HG03378 (cell line): ENCODE results near the gene ADCK2.
"Not testable (repeated sequence)": the region's sequence is repeated elsewhere in the genome, so short reads cannot be mapped to it uniquely, and the experiment has no call there.

Experiments used
- ATAC-seq: cut with Tn5 transposase; IDR thresholded peaks from one replicate; pipeline ENCODE4 v1.9.1; 2021; ENCODE audit warnings: mild to moderate bottlenecking, moderate library complexity; ENCODE audit not compliant: unreplicated experiment

ADCK2 gene

DNA sequence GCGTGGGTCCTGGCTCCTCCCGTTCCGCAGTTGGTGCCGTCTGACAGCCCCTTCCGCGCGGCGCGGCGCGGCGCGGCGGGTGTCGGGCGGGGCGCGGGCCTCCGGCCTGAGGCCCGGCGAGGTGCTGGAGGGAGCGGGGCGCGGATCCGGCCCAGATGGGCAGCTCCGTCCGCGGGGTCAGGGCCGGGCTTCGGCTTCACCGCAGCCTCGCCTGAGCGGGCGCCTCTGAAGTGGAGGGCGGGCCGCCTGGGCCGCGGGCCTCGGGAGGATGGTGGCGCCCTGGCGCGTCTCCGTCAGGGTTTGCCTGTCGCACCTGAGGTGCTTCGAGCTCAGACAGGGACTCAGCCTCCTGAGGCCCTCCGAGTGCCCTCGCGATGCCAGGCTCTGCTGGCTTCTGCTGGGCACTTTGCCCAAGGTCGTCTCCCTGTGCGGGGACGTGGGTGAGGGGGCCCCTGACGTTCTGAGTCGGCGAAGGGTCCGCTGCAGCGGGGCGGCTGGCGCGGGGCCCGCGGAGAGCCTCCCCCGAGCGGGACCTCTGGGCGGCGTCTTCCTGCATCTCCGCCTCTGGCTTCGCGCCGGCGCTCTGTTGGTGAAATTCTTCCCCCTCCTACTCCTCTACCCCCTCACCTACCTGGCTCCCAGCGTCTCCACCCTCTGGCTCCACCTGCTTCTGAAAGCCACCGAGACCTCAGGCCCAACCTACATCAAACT, 473 bp downstream of the ADCK2 start:
- ATAC-seq, result peak; percentile 33

GRCh38 chr7:140673774-140674155, 1.0 kb downstream of the ADCK2 start:
- no peak for ATAC-seq

- no peak for ATAC-seq
These were observed 1.6 kb downstream of the ADCK2 start for GRCh38 chr7:140674356-140674800.

DNA sequence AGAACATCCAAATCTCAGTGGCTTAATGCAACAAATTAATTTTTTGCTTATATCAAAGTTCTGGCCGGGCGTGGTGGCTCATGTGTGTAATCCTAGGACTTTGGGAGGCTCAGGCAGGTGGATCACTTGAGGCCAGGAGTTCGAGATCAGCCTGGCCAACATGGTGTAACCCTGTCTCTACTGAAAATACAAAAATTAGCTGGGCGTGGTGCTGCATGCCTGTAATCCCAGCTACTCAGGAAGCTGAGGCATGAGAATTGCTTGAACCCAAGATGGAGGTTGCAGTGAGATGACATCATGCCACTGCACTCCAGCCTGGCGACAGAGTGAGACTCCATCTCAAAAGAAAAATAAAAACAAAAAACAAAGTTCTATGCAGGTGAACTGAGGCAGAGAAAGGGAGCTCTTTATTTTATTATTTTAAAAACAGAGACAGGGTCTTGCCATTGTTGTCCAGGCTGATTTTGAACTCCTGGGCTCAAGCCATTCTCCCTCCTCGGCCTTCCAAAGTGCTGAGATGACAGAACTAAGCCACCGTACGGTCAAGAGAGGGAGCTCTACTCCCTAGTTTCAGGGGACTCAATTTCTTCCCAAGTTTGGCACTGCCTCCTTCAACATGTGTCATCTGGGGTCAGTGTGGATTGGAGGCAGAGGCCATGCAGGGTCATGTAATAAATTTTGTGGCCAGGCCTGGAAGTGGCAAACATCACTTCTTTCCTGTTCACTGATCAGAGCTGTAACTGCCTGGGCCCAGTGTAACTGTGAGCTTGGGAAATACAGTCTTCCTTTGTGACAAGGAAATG, 2.4 kb downstream of the ADCK2 start:
- ATAC-seq, result no peak

- ATAC-seq, result no peak
These were observed 3.0 kb downstream of the ADCK2 start for GRCh38 chr7:140675726-140676125.

GRCh38 chr7:140676306-140676705, 3.6 kb downstream of the ADCK2 start:
- peak; percentile 75 for ATAC-seq

DNA sequence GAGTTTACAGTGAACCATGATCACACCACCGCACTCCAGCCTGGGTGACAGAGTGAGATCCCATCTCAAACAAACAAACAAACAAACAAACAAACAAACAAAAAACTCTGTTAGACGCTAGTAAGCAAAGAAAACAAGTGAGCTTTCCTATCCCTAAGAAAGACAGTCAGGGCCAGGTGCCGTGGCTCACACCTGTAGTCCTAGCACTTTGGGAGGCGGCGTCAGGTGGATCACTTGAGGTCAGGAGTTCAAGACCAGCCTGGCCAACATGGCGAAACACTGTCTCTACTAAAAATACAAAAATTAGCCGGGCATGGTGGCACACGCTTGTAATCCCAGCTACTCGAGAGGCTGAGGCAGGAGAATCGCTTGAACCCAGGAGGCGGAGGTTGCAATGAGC, 4.2 kb downstream of the ADCK2 start:
- ATAC-seq, result not testable (repeated sequence)

DNA sequence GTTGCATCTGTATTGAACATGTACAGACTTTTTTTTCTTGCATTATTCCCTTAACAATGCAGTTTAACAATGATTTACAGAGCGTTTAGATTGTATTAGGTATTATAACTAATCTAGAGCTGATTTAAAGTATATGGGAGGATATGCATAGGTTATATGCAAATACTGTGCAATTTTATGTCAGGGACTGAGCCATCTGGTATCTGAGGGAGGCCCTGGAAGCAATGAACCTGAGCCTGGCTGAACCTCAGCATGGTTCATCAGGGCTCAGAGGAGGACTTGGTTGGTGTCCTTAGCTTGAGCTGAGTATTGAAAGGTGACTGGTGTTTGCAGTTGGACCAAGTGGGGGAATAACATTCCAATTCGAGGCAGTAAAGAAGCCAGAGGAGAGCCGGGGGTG, 4.8 kb downstream of the ADCK2 start:
- ATAC-seq, result no peak

DNA sequence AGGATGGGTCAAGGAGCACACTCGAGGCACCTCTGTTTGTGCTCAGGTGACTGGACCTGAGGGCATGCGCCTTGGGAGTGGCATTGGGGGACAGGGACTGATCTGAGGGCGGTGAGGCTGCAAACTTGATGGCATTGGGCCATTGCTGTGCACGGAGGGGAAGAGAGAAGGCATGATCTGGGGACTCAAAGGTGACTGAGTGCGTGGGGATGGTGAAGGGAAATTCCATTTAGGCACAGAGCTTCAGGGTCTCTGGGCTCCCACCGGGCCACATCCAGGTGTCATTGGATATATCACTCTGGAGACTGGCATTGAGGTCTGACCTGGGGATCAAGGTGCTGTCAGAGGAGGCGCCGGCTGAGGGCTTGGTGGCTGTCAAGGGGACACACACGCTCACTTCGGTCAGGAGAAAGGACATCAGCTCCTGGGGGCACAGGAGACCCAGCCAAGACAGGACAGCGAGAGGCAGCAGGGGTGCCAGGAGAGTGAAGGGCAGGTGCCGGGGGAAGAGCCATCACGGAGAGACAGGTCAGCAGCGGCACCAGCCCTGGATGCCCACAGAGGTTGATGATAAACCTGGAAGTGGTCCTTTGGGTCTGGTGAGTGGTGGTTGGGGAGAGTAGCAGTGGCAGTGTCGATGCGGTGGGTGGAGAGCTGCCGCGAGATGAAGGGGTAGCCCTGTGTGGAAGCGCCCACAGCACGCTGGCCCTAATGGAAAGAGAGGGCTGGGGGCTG, 5.5 kb downstream of the ADCK2 start:
- ATAC-seq, result no peak

GRCh38 chr7:140678816-140679130, 6.0 kb downstream of the ADCK2 start:
- ATAC-seq, result no peak

- no peak for ATAC-seq
These were observed 6.4 kb downstream of the ADCK2 start for GRCh38 chr7:140679186-140679585.

DNA sequence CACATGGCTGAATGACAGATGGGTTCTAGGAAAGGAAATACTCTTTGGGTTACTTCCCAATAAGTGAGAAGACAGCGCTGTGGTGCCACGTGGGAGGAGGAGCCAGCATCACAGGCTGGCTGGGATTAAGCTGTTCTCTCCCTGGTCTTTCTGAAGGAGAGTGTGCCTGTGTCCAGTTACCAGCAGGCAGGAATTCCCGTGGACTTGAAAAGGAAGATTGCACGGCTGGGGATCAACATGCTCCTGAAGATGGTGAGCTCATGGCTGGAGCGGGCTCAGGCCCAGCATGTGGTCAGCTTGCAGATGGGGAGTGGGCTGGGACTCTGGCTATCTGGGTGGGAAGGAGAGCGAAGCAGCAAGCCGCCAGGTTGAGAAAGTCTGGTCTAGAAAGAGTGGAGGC, 8.1 kb downstream of the ADCK2 start:
- ATAC-seq, result no peak

DNA sequence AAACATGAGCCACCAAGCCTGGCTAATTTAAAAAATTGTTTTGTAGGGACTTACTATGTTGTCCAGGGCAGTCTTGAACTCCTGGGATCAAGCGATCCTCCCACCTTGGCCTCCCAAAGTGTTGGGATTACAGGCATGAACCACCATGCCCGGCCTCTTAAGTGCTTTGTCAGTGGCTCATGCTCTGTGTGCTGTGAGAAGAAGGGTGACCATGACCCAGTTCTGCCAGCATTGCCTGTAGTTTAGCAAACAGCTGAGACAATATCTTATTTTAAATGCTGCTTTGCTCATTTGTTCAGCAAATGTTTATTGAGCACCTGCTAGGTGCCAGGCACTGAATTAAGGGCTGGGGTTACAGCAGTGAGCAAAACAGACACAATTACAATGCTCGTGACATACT, 9.0 kb downstream of the ADCK2 start:
- no peak for ATAC-seq

GRCh38 chr7:140683657-140684056, 10.9 kb downstream of the ADCK2 start:
- no peak for ATAC-seq

DNA sequence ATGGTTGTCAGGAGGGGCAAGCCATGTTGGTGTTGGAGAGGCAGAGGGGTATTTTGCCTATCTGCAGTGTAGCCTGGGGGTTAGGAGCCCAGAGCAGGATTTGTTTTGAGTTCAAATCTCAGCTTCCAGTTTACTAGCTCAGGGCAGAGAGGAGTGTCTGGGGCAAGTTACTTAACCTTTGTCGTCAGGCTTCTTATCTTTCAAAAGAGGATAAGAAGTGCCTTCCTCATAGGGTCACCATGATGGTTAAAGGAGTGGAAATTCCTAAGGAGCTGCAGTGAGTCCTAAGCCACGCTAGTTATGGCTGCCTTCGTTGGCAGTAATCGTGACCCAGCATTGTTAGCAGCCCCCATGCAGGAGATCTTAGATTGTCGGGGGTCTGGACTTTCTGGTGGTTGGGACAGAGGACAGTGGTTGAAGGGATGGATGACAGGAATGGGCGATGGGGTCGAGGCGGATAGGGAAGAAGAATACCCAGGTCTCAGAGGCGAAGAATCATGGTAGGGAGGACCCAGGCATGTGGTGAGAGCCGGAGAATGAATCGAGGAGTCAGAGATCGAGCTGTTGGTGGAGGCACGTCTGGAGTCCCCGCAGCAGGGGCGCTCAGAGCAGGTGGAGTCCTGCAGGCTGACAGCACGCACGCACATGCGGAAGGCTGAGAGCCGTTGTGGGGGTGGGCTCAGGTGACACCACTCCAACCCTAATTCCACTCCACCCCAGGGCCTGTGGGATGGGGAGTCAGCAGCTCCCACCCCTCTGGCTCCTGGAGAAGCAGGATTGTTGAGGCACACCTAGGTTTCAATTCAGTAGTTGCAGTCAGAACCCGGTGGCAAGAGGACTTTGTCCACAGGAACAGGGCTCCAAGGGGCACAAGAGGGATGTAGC, 11.6 kb downstream of the ADCK2 start:
- ATAC-seq, result no peak

- ATAC-seq, result no peak
These were observed 12.8 kb downstream of the ADCK2 start for GRCh38 chr7:140685407-140686087.

DNA sequence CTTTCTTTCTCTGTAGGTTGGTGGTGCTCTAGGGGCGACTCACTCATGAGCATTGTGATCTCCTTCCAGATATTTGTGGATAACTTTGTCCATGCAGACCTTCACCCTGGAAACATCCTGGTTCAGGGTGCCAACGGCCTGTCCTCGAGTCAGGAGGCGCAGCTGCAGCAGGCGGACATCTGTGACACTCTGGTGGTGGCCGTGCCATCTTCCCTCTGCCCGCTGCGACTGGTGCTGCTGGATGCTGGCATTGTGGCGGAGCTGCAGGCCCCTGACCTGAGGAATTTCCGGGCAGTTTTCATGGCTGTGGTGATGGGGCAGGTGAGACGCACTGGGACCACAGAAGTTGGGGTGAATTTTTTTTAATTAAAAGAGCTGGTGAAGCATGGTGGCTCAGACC, 14.2 kb downstream of the ADCK2 start:
- no peak for ATAC-seq

GRCh38 chr7:140688341-140688740, 15.6 kb downstream of the ADCK2 start:
- ATAC-seq, result no peak

- no peak for ATAC-seq
These were observed 16.7 kb downstream of the ADCK2 start for GRCh38 chr7:140689199-140690152.
